Measurements from ENCODE around the gene TCL1A. TPM values are rescaled to one million over a fixed set of nuclear protein-coding genes. Genes with fewer than 3 reads are reported as not detected.

TCL1A gene
- total RNA-seq, 1 donor from 2014 or later, result not detected

DNA sequence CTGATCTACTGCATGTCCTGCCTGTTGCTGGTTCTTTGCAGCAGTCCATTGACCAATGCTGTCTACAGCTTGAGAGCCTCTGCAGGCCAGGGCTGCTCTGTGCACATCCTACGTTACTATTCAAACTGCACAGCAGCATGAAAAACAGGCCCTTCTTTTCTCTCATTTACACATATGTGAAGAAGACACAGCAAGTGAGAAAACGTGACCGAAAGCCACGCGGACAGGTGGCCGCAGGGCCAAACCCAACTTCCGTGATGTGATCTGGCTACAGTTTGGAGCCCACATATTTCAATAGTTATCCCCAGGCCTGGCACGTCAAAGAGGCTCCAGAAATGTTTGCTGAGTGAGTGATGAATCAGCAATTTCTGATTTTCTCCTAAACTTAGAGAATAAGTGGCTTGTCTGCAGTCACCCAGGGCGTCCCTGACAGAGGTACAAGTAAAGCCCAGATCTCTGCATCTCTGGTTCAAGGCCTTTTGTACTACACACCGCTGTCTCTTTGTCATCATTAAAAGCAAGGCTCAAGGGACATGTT, 45.6 kb downstream of the TCL1A start:
- Histone ChIP-seq H3K9me3 (ENCODE audit: insufficient read depth, low read depth, low read length) (no peaks in the 10 kb centered on the region), H2AFZ (ENCODE audit: low read depth, low read length) (no peak overlapping the region), H3K4me2 (ENCODE audit: low read length) (no peak overlapping the region), H3K79me2 (ENCODE audit: insufficient read depth, low read length) (no peaks in the 10 kb centered on the region), H3K9ac (ENCODE audit: low read length) (no peak overlapping the region), H3K36me3 (ENCODE audit: insufficient read depth, low read length) (no peaks in the 10 kb centered on the region), H3K27ac (ENCODE audit: low read depth, low read length) (no peak overlapping the region), H3K4me3 (ENCODE audit: insufficient read depth, low read depth, low read length) (no peak overlapping the region), H3K4me1 (ENCODE audit: insufficient read depth, low read length) (no peaks in the 10 kb centered on the region), H3K27me3 (ENCODE audit: insufficient read depth, low read length) (no peaks in the 10 kb centered on the region), H4K20me1 (ENCODE audit: insufficient read depth, low read length) (no peaks in the 10 kb centered on the region)
- TF ChIP-seq CTCF (IDR thresholded peaks at IDR 0.05; ENCODE audit: insufficient read depth, low read depth, low read length) (no peak), EZH2 (IDR thresholded peaks at IDR 0.05; ENCODE audit: insufficient read depth, low read length) (no peak)
- no peaks in the 10 kb centered on the region for H3K4me1 Mint-ChIP-seq (ENCODE audit: low read depth, unreplicated experiment)
- H3K36me3 Mint-ChIP-seq (ENCODE audit: low read depth, unreplicated experiment), result peaks cover 1% of the 10 kb centered on the region
- no peaks in the 10 kb centered on the region for H3K9me3 Mint-ChIP-seq (ENCODE audit: unreplicated experiment)
- peaks cover 28% of the 10 kb centered on the region for H3K27me3 Mint-ChIP-seq (ENCODE audit: low read depth, unreplicated experiment)
- DNase-seq (ENCODE audit: low read depth) (no peak), FAIRE-seq (no peak)
- H3K4me3 Mint-ChIP-seq (ENCODE audit: unreplicated experiment), result no peak overlapping the region
- no peak overlapping the region for H3K27ac Mint-ChIP-seq (ENCODE audit: unreplicated experiment)

GRCh38 chr14:95667249-95667693, 46.7 kb downstream of the TCL1A start:
- DNase-seq (ENCODE audit: low read depth) (no peak), FAIRE-seq (no peak)
- H3K4me2 ChIP-seq (ENCODE audit: low read length), result no peak overlapping the region

More at GRCh38 chr14:95667249-95667693, 46.7 kb downstream of the TCL1A start:
- no peaks in the 10 kb centered on the region for H3K4me1 ChIP-seq (ENCODE audit: insufficient read depth, low read length)
- H3K27me3 Mint-ChIP-seq (ENCODE audit: low read depth, unreplicated experiment), result peaks cover 23% of the 10 kb centered on the region
- no peaks in the 10 kb centered on the region for H3K27me3 ChIP-seq (ENCODE audit: insufficient read depth, low read length)
- H3K9ac ChIP-seq (ENCODE audit: low read length), result no peak overlapping the region
- no peaks in the 10 kb centered on the region for H3K9me3 Mint-ChIP-seq (ENCODE audit: unreplicated experiment)
- H3K4me1 Mint-ChIP-seq (ENCODE audit: low read depth, unreplicated experiment), result peaks cover 4% of the 10 kb centered on the region
- H2AFZ ChIP-seq (ENCODE audit: low read depth, low read length), result no peak overlapping the region
- H4K20me1 ChIP-seq (ENCODE audit: insufficient read depth, low read length), result no peaks in the 10 kb centered on the region
- H3K27ac Mint-ChIP-seq (ENCODE audit: unreplicated experiment), result no peak overlapping the region
- no peaks in the 10 kb centered on the region for H3K9me3 ChIP-seq (ENCODE audit: insufficient read depth, low read depth, low read length)
- H3K36me3 ChIP-seq (ENCODE audit: insufficient read depth, low read length), result no peaks in the 10 kb centered on the region
- no peaks in the 10 kb centered on the region for H3K79me2 ChIP-seq (ENCODE audit: insufficient read depth, low read length)
- H3K4me3 Mint-ChIP-seq (ENCODE audit: unreplicated experiment), result no peak overlapping the region
- no peak overlapping the region for H3K4me3 ChIP-seq (ENCODE audit: insufficient read depth, low read depth, low read length)
- H3K36me3 Mint-ChIP-seq (ENCODE audit: low read depth, unreplicated experiment), result peaks cover 1% of the 10 kb centered on the region
- TF ChIP-seq EZH2 (IDR thresholded peaks at IDR 0.05; ENCODE audit: insufficient read depth, low read length) (no peak), CTCF (IDR thresholded peaks at IDR 0.05; ENCODE audit: insufficient read depth, low read depth, low read length) (no peak)
- no peak overlapping the region for H3K27ac ChIP-seq (ENCODE audit: low read depth, low read length)

Measured in astrocyte (in vitro differentiated cells and primary cell).